Gastroesophageal sphincter (tissue), 4 donors: Measurements from ENCODE around the gene CADPS2. TPM values are rescaled to one million over a fixed set of nuclear protein-coding genes. Genes with fewer than 3 reads are reported as not detected.

Experiments used
- ATAC-seq: fragments of 150-250 bp; one replicate; pipeline ENCODE4 v1.9.1; 2016; ENCODE audit warnings: mild to moderate bottlenecking, moderate library complexity
- H3K27ac ChIP-seq, 4 donors: fragments of 200-600 bp; sonication (generic) in 3 of 4; 1 replicate in 3 of 4; 2 replicates in 1 of 4; pipeline ENCODE4 v1.5.1; 2016 to 2019
- H3K27me3 ChIP-seq: fragments of 200-600 bp; sonication (generic); one replicate; pipeline ENCODE4 v1.5.1; 2019
- H3K36me3 ChIP-seq, 2 donors: fragments of 200-600 bp; sonication (generic); one replicate each; pipeline ENCODE4 v1.5.1; 2019; ENCODE audit warnings: control low read depth in 1 of 2
- H3K4me1 ChIP-seq, 3 donors: fragments of 200-600 bp; sonication (generic); 1 replicate in 2 of 3; 2 replicates in 1 of 3; pipeline ENCODE4 v1.5.1; 2016 to 2019; ENCODE audit warnings: control low read depth in 2 of 3
- H3K4me3 ChIP-seq, 2 donors: fragments of 200-600 bp; sonication (generic); one replicate each; pipeline ENCODE4 v1.5.1; 2019; ENCODE audit warnings: mild to moderate bottlenecking in 1 of 2, moderate library complexity in 1 of 2
- H3K9me3 ChIP-seq, 3 donors: fragments of 200-600 bp; sonication (generic); one replicate each; pipeline ENCODE4 v1.5.1; 2017 to 2019; ENCODE audit warnings: control low read depth in 2 of 3
- EP300 ChIP-seq: sonication (generic); formaldehyde crosslinking; IDR thresholded peaks from one replicate; pipeline ENCODE4 v1.6.1; 2017; ENCODE audit warnings: antibody characterized with exemption, mild to moderate bottlenecking
- POLR2A ChIP-seq, 2 donors: fragments of 450-650 bp; IDR thresholded peaks; one replicate each; pipeline ENCODE4 v1.6.1; 2017; ENCODE audit warnings: antibody characterized with exemption in 2 of 2, mild to moderate bottlenecking in 2 of 2, moderate library complexity in 1 of 2
- POLR2AphosphoS5 ChIP-seq: sonication (generic); formaldehyde crosslinking; IDR thresholded peaks from one replicate; pipeline ENCODE4 v1.6.1; 2017; ENCODE audit warnings: antibody characterized with exemption
- WGBS, 2 donors: methylation state at CpG; one replicate each; pipeline ENCODE4 v1.1.5; 2018; ENCODE audit warnings: low coverage in 1 of 2; 5-methylcytosine and 5-hydroxymethylcytosine counted together
- total RNA-seq, 4 donors: library from RNA; depleted of rRNA; stranded (reverse); fragments of >200 nt; gene quantifications; one replicate each; pipeline ENCODE4 v1.1.0, GENCODE V29; 2016
- TF ChIP-seq, protein P1 (sequence below), 4 experiments: fragments of 200-600 bp in 2 of 4; fragments of 450-650 bp in 2 of 4; sonication (generic) in 1 of 4; IDR thresholded peaks; one replicate each; pipeline ENCODE4 v1.5.1; 2017 to 2019; ENCODE audit warnings: antibody characterized with exemption in 4 of 4, mild to moderate bottlenecking in 2 of 4, moderate library complexity in 2 of 4

Gene CADPS2
- total RNA-seq, 4 donors from 2014 or later, result 20.3 to 205 (median 138) TPM

DNA sequence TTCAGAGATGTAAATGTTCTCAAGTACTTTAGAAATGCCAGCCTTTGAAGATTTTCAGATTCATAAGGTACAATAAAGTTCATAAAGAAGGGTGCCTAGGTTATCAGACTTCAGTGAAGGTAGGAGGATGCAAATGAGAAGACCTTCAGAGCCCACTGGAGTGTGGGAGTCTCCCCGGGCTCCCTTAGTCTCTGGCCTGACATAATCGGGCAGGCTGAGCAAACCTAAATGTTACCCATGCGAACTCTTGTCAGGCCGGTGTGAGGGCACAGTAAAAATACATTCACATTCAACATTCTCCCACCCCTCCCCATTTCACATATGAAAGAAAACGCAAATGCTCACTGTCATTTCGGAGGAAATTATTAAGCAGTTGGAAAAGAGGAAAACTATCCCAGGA is 479.1 kb downstream of the CADPS2 start:
- no peak overlapping the region for H3K27ac ChIP-seq

DNA sequence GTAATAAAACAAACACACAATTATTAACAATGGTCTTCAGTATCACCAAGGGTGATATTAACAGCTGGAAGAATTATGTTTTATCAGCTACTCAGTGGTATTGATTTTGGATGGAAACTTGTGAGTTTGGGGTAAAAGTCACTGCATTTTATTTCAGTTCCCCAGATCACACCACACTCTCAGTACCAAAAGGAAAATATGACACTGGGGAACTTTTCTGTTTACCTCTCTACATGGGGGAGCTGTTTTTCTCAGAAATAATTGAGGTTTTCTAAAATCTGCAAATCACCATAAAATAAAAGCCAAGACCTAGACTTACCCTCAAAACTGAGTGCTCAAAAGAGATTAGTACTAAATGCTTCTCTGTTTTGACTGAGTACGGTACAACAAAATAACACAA is 483.1 kb downstream of the CADPS2 start:
- Histone ChIP-seq H3K27me3 (no peaks in the 10 kb centered on the region), H3K27ac (no peak overlapping the region), H3K36me3 (peaks cover 0 to 30% of the 10 kb centered on the region in 2 donors), H3K4me1 (no peaks in the 10 kb centered on the region), H3K9me3 (no peaks in the 10 kb centered on the region), H3K4me3 (no peak overlapping the region)
- WGBS, 2 donors, result 92 to 100% methylated on average over 1 of the region's 1 CpG
- no peak for TF ChIP-seq POLR2A (IDR thresholded peaks at IDR 0.05)
- TF ChIP-seq, protein P1, sequence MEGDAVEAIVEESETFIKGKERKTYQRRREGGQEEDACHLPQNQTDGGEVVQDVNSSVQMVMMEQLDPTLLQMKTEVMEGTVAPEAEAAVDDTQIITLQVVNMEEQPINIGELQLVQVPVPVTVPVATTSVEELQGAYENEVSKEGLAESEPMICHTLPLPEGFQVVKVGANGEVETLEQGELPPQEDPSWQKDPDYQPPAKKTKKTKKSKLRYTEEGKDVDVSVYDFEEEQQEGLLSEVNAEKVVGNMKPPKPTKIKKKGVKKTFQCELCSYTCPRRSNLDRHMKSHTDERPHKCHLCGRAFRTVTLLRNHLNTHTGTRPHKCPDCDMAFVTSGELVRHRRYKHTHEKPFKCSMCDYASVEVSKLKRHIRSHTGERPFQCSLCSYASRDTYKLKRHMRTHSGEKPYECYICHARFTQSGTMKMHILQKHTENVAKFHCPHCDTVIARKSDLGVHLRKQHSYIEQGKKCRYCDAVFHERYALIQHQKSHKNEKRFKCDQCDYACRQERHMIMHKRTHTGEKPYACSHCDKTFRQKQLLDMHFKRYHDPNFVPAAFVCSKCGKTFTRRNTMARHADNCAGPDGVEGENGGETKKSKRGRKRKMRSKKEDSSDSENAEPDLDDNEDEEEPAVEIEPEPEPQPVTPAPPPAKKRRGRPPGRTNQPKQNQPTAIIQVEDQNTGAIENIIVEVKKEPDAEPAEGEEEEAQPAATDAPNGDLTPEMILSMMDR (IDR thresholded peaks at IDR 0.05), result no peak
- TF ChIP-seq POLR2AphosphoS5, result no peak
- TF ChIP-seq EP300, result no peak
- ATAC-seq, result no peak

More for the DNA sequence above, 479.1 kb downstream of the CADPS2 start:
- WGBS, 2 donors, result 62 to 85% methylated on average over 6 of the region's 6 CpGs
- ATAC-seq, result no peak
- Histone ChIP-seq H3K27me3 (no peaks in the 10 kb centered on the region), H3K4me1 (no peaks in the 10 kb centered on the region), H3K36me3 (peaks cover 0 to 24% of the 10 kb centered on the region in 2 donors), H3K4me3 (no peak overlapping the region), H3K9me3 (no peaks in the 10 kb centered on the region)
- TF ChIP-seq POLR2A (IDR thresholded peaks at IDR 0.05) (no peak), EP300 (no peak), POLR2AphosphoS5 (no peak)
- TF ChIP-seq, protein P1 (IDR thresholded peaks at IDR 0.05), result no peak

DNA sequence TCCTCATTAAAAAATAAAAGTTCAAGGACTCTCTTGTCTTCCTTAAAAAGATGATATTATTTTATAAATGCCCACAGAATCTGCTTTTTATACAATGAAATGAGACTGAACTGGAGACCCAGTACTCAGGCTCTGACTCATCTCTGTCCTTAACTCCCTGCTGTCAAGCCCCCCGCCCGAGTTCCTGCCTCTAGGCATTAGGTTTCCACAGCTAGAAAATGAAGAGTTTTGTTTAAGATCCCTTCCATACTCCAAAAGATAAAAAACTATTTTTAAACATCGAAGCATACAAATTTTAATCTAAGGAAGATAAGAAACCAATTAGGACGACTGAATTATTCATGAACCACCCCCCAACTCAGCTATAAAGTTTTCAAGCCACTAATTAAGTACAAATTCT is 484.0 kb downstream of the CADPS2 start:
- H3K27ac ChIP-seq, result no peak overlapping the region
- H3K4me3 ChIP-seq, result no peak overlapping the region
- H3K27me3 ChIP-seq, result no peaks in the 10 kb centered on the region
- TF ChIP-seq EP300, result no peak
- TF ChIP-seq, protein P1 (IDR thresholded peaks at IDR 0.05), result no peak
- TF ChIP-seq POLR2AphosphoS5, result no peak
- TF ChIP-seq POLR2A (IDR thresholded peaks at IDR 0.05), result no peak
- WGBS, 2 donors, result 63 to 81% methylated on average over 4 of the region's 4 CpGs
- ATAC-seq, result no peak
- H3K4me1 ChIP-seq, result no peaks in the 10 kb centered on the region
- H3K36me3 ChIP-seq, result peaks cover 0 to 28% of the 10 kb centered on the region in 2 donors
- H3K9me3 ChIP-seq, result no peaks in the 10 kb centered on the region

DNA sequence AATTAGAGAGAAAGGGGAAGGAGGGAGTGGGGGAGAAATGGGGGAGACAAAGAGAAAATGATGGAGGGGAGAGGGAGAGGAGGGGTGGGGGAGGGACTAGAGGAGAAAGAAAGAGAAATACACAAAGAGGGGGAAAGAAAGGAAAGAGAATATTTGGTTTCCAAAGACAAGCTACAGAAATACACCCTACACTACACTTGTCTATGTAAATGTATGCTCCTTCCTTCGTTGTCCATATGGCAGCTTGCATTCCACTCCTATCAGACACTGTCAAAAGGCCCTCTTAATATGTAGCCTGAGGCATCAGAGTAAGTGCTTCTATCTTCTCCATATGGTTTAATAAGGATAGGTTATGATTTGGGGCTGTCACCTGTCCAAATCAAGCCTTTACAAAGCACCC is 488.9 kb downstream of the CADPS2 start:
- Histone ChIP-seq H3K27me3 (no peaks in the 10 kb centered on the region), H3K4me3 (no peak overlapping the region), H3K27ac (no peak overlapping the region), H3K4me1 (no peaks in the 10 kb centered on the region), H3K9me3 (no peaks in the 10 kb centered on the region), H3K36me3 (peaks cover 0 to 6% of the 10 kb centered on the region in 2 donors)
- no peak for TF ChIP-seq POLR2AphosphoS5
- no peak for TF ChIP-seq POLR2A (IDR thresholded peaks at IDR 0.05)
- no peak for ATAC-seq
- 47 to 67% methylated on average over 1 of the region's 1 CpG for WGBS, 2 donors

DNA sequence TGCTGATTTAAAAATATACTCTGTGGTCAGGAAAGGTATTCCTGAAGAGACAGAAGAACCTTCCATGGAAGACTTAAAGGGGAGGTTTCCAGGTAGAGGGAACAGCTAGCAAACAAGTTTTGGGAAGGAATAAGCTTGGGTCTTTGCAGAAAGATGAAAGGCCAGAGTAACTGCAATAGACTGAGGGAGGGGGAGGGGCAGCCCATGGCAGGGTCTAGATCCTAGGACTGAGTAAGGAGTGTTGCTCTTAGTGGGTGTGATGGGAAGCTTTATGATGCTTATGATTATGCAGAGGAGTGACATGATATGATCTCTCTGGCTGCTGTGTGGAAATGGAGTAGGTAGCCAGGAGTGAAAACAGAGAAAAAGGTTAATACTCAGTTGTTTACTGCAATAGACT is 491.7 kb downstream of the CADPS2 start:
- H3K4me1 ChIP-seq, result no peaks in the 10 kb centered on the region
- no peak for ATAC-seq
- H3K36me3 ChIP-seq, result no peaks in the 10 kb centered on the region
- H3K27ac ChIP-seq, result no peak overlapping the region
- no peak overlapping the region for H3K4me3 ChIP-seq
- TF ChIP-seq EP300, result no peak
- no peak for TF ChIP-seq POLR2AphosphoS5
- TF ChIP-seq, protein P1 (IDR thresholded peaks at IDR 0.05), result no peak
- TF ChIP-seq POLR2A (IDR thresholded peaks at IDR 0.05), result no peak
- no peaks in the 10 kb centered on the region for H3K27me3 ChIP-seq
- no peaks in the 10 kb centered on the region for H3K9me3 ChIP-seq
